RWPE1 (cell line): Measurements from ENCODE around the gene ASIC3.

Source experiments
- CTCF ChIA-PET: fragments of 350-600 bp; sonication (Branson Sonifier 250); formaldehyde crosslinking; extraction: SDS; loops from one replicate; lab custom pipeline; 2021; lab: Yijun Ruan, JAX
- POLR2A ChIA-PET: fragments of 400-600 bp; formaldehyde crosslinking; extraction: SDS; loops from one replicate; lab custom pipeline; 2020; ENCODE audit warnings: antibody characterized with exemption; ENCODE audit not compliant: low non-redundant PET; lab: Yijun Ruan, JAX
- DNase-seq: peaks from one replicate; pipeline ENCODE4 v3.0.0; 2012; ENCODE audit warnings: low spot score
- H3K27ac ChIP-seq: fragments of 450-650 bp; 2 replicates; pipeline ENCODE4 v1.5.1; 2017
- TF ChIP-seq, protein P1 (sequence below): fragments of 450-650 bp; conservative IDR thresholded peaks from 2 replicates; pipeline ENCODE4 v1.5.1; 2017; ENCODE audit warnings: low read depth, mild to moderate bottlenecking

Gene ASIC3

DNA sequence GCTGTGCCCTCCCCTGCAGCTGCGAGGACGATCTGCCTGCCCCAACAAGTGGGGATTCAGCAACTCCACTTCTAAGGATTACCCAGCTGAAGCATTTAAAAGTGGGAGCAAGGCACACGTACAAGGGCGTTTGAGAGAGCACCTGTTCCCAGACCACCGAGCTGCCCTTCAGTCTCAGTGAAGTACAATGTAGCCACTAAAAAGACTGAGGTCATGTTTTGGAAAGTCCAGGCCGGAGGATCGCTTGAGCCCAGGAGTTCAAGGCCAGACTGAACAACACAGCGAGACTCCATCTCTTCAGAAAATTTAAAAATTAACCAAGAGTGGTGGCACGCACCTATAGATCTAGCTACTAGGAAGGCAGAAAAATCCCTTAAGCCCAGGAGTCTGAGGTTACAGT lies 42.8 kb upstream of the ASIC3 start:
- ChIA-PET POLR2A (no interaction called here), CTCF (no interaction called here)
- H3K27ac ChIP-seq = no peak overlapping the region
- DNase-seq = no peak
- TF ChIP-seq, protein P1, sequence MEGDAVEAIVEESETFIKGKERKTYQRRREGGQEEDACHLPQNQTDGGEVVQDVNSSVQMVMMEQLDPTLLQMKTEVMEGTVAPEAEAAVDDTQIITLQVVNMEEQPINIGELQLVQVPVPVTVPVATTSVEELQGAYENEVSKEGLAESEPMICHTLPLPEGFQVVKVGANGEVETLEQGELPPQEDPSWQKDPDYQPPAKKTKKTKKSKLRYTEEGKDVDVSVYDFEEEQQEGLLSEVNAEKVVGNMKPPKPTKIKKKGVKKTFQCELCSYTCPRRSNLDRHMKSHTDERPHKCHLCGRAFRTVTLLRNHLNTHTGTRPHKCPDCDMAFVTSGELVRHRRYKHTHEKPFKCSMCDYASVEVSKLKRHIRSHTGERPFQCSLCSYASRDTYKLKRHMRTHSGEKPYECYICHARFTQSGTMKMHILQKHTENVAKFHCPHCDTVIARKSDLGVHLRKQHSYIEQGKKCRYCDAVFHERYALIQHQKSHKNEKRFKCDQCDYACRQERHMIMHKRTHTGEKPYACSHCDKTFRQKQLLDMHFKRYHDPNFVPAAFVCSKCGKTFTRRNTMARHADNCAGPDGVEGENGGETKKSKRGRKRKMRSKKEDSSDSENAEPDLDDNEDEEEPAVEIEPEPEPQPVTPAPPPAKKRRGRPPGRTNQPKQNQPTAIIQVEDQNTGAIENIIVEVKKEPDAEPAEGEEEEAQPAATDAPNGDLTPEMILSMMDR = no peak

DNA sequence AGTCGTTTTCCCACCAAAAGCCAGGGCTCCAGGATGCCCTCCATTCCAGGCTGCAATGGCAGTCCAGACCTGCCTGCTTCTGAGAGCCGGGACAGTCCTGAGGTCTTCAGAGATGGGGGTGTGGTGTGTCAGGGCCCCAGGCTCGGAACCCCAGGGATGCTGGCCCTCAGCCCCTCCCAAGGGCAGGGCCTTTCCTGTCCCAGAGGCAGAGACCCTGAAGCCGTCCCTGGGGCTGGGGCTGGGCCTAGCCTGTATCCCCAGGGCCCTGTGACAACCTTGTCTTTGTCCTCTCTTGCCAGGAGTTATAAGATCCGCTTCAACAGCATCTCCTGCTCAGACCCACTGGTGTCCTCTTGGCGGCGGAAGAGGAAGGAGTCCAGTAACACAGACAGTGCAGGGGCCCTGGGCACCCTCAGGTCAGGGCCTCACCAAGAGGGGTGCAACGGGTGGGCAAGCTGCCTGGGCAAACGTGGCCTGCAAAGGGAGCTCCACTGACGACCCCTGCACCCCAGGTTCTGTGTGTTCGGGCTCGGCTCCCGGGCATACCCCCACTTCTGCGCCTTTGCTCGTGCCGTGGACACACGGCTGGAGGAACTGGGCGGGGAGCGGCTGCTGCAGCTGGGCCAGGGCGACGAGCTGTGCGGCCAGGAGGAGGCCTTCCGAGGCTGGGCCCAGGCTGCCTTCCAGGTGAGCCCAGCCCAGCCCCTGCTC lies 41.6 kb upstream of the ASIC3 start:
- TF ChIP-seq, protein P1 = no peak
- CTCF ChIA-PET = interaction anchor here (0.6 kb wide), 1 partner anchor 21 kb away, joined by 3 read pairs; no protein-coding TSS in a partner anchor
- DNase-seq = no peak
- H3K27ac ChIP-seq = no peak overlapping the region
- POLR2A ChIA-PET = no interaction called here

DNA sequence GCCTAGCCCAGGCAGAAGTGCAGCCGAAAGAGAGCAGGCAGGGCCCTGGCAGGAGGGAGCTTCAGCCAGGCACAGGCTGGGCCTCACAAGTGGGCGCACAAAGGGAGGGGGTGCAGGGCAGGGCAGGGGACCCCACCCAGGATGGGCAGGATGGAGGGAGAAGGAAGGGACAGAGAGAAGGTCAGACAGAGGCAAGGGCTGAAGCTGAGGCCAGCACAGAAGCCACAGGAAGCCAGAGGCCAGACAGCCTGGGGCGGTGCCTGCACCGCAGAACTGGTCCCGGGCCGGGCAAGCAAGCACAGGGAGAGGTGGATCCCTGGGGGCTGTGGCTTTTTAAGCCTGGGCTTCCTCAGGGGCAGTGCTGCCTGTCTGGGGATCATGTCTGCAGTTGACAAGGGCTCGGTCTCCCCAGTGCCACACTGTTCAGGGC lies 40.8 kb upstream of the ASIC3 start:
- TF ChIP-seq, protein P1 = no peak
- DNase-seq = no peak
- H3K27ac ChIP-seq = no peak overlapping the region
- ChIA-PET POLR2A (no interaction called here), CTCF (interaction anchor here (0.6 kb wide), 2 partner anchors 22 to 109 kb away, joined by 3 to 4 read pairs; no protein-coding TSS in a partner anchor)

DNA sequence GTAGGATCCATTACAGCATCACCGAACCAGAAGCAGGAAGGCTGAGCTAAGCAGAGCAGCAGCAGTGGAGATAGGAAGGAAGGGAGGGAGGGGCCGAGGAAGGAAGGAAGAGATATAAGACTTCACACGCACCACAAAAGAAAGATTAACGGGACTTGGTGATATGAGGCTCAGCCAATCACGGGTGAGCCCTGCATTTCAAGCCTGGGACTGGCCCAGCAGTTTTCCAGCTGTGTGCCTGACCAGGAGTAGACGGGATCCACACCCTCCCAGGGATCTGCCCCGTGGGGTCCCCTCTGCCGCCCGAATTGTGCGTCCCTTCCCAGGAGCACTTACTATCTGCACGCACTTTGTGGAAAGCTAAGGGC lies 40.2 kb upstream of the ASIC3 start:
- ChIA-PET CTCF (interaction anchor here (0.6 to 1.1 kb wide), 4 partner anchors 10 to 571 kb away, joined by 3 read pairs; no protein-coding TSS in a partner anchor), POLR2A (no interaction called here)
- TF ChIP-seq, protein P1 = no peak
- H3K27ac ChIP-seq = 0 out of 2 replicates have a peak overlapping the region, but pooled peaks have one; percentile 23
- no peak for DNase-seq

DNA sequence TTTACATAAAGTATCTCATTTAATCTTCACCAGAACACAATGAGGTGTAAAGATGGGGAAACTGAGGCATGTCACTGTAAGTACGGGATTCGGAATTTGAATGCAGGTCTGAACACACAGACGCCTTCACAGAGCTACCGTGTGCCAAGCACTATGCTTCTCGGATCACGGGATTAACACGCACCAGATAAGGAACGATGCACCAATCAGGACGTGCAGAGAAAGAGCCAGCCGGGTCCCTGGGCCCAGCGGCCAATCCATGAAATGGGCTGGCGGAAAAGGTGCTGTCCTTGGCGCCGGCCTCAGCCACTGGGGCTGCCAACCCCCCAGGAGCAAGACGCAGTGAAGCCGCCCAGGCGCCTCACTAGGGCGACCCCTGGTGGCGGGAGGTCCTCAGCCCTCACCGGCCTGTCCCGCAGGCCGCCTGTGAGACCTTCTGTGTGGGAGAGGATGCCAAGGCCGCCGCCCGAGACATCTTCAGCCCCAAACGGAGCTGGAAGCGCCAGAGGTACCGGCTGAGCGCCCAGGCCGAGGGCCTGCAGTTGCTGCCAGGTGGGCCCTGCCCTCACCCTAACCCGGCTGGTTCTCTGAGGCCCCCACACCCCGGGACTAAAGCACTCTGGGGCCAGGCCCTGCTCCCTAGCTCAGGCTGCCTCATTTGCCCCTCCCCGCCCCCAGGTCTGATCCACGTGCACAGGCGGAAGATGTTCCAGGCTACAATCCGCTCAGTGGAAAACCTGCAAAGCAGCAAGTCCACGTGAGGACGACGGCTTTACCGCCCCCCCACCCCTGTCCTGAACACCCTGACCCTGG lies 39.6 kb upstream of the ASIC3 start:
- DNase-seq = peak; percentile 50
- H3K27ac ChIP-seq = peak overlapping the region; percentile 23
- TF ChIP-seq, protein P1 = peak; percentile 97
- POLR2A ChIA-PET = no interaction called here
- CTCF ChIA-PET = interaction anchor here (0.6 to 1.1 kb wide), 11 partner anchors 9 to 584 kb away, joined by 3 to 5 read pairs (median 3); no protein-coding TSS in a partner anchor

DNA sequence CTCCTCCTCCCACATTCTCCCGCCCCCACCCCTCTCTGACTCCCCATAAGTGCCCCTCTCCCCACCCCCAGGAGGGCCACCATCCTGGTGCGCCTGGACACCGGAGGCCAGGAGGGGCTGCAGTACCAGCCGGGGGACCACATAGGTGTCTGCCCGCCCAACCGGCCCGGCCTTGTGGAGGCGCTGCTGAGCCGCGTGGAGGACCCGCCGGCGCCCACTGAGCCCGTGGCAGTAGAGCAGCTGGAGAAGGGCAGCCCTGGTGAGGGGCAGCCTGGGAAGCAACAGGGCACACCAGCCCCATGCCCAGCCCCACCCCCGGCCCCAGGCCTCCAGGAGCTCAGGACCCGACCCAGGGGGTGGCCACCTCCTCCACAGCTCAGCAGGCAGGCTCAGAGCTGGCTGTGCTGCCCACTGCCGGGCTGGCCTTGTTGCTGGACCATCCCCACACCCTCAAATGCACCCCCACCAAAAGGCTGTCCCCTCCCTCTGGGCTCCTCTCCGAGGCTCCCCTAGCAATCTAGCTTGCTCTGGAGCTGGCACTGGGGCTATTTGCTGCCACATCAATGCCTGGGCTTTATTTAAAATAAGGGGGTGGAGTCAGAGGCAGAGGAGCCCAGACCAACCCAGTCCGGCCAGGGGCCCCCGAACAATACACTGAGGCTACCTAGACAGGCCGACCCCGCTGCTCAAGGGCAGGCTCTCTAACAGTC lies 38.8 kb upstream of the ASIC3 start:
- H3K27ac ChIP-seq = peak overlapping the region; percentile 23; the same call in 1 of the 2 replicates
- POLR2A ChIA-PET = no interaction called here
- TF ChIP-seq, protein P1 = no peak
- CTCF ChIA-PET = interaction anchor here (0.6 to 1.3 kb wide), 11 partner anchors 8 to 585 kb away, joined by 3 to 5 read pairs (median 3); partner anchors contain the start of gene ABCB8
- DNase-seq = no peak
